ENCODE measurements around the gene IER5L. TPM values are rescaled to one million over a fixed set of nuclear protein-coding genes. Genes with fewer than 3 reads are reported as not detected.

Gene IER5L
- total and polyA plus RNA-seq, 10 donors: 3.9 to 14.0 (median 8.2) TPM

- Histone ChIP-seq H3K9me3 (no peaks in the 10 kb centered on the region), H3K4me1 (peaks cover 39 to 100% (median 71%) of the 10 kb centered on the region in 6 donors), H3K4me3 (no peak overlapping the region), H3K27ac (peak overlapping the region; percentile 35 to 100 (median 98)), H3K27me3 (replicated peaks in 1 of 7) (no peaks in the 10 kb centered on the region), H3K36me3 (peaks cover 0 to 83% (median 23%) of the 10 kb centered on the region in 6 donors)
- intact Hi-C loops (cut with DNase I; ENCODE audit: low total_unique reads): no loop called here
- 73 to 90% (median 79%) methylated on average over 1 to 2 of the region's 2 CpGs for WGBS, 5 donors
- no peak for DNase-seq
- no peak for TF ChIP-seq CTCF (IDR thresholded peaks at IDR 0.05 in 8 of 11, conservative IDR thresholded peaks at IDR 0.05 in 3 of 11)
- no peak for TF ChIP-seq POLR2A (IDR thresholded peaks at IDR 0.05)
- TF ChIP-seq POLR2AphosphoS5 (IDR thresholded peaks at IDR 0.05): no peak
These were observed 32.7 kb downstream of the IER5L start for GRCh38 chr9:129145316-129145715.

- intact Hi-C loops (cut with DNase I; ENCODE audit: low total_unique reads): no loop called here
- H3K4me1 ChIP-seq: peaks cover 39 to 100% (median 80%) of the 10 kb centered on the region in 6 donors
- H3K4me3 ChIP-seq: peak overlapping the region in 1 of 8 donors; percentile 68
These were observed 34.8 kb downstream of the IER5L start for GRCh38 chr9:129143031-129143927.

DNA sequence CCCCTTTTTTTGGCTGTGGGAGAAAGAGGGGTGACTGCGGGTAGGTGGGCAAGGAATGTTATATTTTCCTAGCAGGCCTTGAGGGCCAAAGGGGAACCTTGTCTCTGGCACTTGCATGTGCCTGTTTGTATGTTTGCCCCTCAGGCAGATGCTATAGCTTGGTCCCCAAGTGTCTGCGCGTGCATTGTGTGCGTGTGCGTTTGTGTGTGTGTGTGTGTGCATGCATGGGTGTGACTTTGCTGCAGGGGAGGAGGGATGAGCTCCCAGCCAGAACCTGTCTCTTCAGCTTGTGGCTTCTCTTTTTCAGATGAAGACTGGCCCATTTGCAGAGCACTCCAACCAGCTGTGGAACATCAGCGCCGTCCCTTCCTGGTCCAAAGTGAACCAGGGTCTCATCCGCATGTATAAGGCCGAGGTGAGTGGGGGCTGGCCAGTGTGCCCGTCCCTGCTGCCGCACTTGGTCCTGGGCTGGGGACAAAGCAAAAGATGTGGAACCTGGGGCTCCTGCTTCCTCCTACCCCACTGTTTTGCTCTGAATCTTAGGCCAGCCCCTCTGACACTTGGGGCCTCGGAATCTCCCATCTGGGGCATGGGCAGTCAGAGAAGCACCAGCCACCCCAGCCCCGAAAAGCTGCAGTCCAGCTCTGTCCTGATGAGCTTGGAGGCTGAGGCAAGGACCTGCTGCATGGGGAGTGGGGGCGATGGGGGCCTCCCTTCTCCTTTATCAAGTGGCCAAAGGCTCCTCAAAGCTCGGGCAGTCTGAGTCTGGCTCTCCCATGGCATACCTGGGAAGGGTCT, 35.7 kb downstream of the IER5L start:
- peaks cover 0 to 69% (median 17%) of the 10 kb centered on the region in 6 donors for H3K36me3 ChIP-seq
- H3K4me3 ChIP-seq: peak overlapping the region in 3 of 8 donors; percentile 41 to 68 (median 47)
- H3K27ac ChIP-seq: peak overlapping the region; percentile 83 to 100 (median 98)
- intact Hi-C loops (cut with DNase I; ENCODE audit: low total_unique reads): no loop called here
- TF ChIP-seq POLR2A (IDR thresholded peaks at IDR 0.05) (no peak), CTCF (IDR thresholded peaks at IDR 0.05 in 8 of 11, conservative IDR thresholded peaks at IDR 0.05 in 3 of 11) (no peak), POLR2AphosphoS5 (IDR thresholded peaks at IDR 0.05) (no peak)
- no peak for DNase-seq
- 58 to 82% (median 72%) methylated on average over 15 of the region's 15 CpGs for WGBS, 5 donors
- H3K9me3 ChIP-seq: no peaks in the 10 kb centered on the region
- H3K27me3 ChIP-seq (replicated peaks in 1 of 7): no peaks in the 10 kb centered on the region
- peaks cover 39 to 100% (median 89%) of the 10 kb centered on the region in 6 donors for H3K4me1 ChIP-seq

More at GRCh38 chr9:129143031-129143927, 34.8 kb downstream of the IER5L start:
- TF ChIP-seq POLR2A (IDR thresholded peaks at IDR 0.05) (peak in 1 of 3 donors; percentile 14), POLR2AphosphoS5 (IDR thresholded peaks at IDR 0.05) (peak; percentile 57 to 78 (median 66)), CTCF (IDR thresholded peaks at IDR 0.05 in 8 of 11, conservative IDR thresholded peaks at IDR 0.05 in 3 of 11) (peak; percentile 68 to 95 (median 89))
- Histone ChIP-seq H3K27me3 (replicated peaks in 1 of 7) (no peaks in the 10 kb centered on the region), H3K9me3 (no peaks in the 10 kb centered on the region), H3K36me3 (peaks cover 0 to 69% (median 18%) of the 10 kb centered on the region in 6 donors), H3K27ac (peak overlapping the region; percentile 53 to 100 (median 98))
- DNase-seq: peak; percentile 92
- 44 to 55% (median 52%) methylated on average over 8 to 14 of the region's 14 CpGs for WGBS, 5 donors
